HG02852 (cell line): ENCODE measurements around the gene CD14.
"Not testable (repeated sequence)": the region's sequence is repeated elsewhere in the genome, so short reads cannot be mapped to it uniquely, and the experiment has no call there.

Source experiments
- ATAC-seq: cut with Tn5 transposase; IDR thresholded peaks from one replicate; pipeline ENCODE4 v1.9.1; 2021; ENCODE audit warnings: mild to moderate bottlenecking, moderate library complexity; ENCODE audit not compliant: unreplicated experiment

Gene CD14

DNA sequence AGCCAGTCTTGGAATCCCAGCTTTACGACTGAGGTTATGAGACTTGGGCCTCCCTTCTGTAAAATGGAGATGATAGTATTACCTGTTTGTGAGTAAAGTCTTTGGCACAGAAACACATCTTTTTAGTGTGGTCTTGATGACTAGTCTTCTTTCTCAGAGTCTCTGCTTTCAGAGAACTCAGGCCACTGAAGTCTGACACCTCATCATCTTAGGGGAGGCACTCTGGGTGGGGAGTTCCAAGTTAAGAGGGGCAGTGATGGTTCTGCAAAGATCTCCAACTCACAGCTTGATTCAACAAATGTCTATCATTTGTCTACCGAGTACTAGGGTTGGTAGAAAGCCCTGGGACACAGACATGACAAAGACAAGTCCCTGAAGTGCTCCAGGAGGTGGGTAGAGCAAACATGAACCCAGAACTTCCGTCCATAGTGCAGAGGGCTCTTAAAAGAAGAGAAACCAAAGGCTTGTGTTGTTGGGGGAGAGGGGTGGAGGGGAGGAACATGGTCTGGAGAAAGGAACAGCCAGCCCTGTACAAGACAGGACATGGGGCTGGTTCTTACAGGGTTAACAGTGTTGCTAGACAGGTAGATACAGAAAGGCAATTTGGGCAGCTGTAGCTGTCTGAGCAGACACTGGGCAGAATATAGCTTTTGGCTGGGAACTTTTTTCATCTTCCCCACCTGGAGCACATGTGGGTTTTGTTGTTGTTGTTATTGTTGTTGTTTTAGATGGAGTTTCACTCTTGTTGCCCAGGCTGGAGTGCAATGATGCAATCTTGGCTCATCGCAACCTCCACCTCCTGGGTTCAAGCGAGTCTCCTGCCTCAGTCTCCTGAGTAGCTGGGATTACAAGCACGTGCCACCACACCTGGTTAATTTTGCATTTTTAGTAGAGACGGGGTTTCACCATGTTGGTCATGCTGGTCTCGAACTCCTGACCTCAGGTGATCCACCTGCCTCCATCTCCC is 2.6 kb upstream of the CD14 start:
- no peak for ATAC-seq

GRCh38 chr5:140634103-140634502 is 1.1 kb upstream of the CD14 start:
- no peak for ATAC-seq

DNA sequence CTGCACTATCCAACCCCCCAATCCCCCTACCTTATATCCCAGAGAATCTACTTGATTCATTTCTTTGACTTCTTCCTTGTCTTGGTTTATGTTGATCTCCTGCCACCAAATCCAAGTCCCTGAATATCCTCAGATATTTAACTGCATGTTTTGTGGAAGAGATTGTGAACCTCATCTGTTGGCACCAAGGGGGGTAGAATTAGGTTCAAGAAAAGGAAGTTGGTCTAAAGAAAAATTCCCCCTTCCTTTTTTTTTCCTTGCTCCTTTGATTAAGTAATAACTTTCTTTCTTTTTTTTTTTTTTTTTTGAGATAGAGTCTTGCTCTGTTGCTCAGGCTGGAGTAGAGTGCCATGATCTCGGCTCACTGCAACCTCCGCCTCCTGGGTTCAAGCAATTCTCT is 526 bp upstream of the CD14 start:
- no peak for ATAC-seq

DNA sequence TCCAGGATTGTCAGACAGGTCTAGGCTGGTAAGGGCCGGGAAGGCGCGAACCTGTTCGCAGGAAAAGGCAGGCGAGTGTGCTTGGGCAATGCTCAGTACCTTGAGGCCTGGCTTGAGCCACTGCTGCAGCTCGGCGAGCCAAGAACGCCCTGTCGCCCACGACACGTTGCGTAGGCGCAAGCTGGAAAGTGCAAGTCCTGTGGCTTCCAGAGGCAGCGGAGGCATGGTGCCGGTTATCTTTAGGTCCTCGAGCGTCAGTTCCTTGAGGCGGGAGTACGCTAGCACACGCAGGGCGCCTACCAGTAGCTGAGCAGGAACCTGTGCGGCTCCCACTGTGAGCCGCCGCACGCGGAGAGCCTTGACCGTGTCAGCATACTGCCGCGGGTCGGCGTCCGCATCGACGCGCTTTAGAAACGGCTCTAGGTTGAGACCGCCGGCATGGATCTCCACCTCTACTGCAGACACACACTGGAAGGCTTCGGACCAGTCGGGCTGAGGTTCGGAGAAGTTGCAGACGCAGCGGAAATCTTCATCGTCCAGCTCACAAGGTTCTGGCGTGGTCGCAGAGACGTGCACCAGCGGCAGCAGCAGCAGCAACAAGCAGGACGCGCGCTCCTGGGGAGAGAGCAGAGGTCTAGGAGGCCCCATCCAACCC is 482 bp downstream of the CD14 start:
- peak; percentile 69 for ATAC-seq

DNA sequence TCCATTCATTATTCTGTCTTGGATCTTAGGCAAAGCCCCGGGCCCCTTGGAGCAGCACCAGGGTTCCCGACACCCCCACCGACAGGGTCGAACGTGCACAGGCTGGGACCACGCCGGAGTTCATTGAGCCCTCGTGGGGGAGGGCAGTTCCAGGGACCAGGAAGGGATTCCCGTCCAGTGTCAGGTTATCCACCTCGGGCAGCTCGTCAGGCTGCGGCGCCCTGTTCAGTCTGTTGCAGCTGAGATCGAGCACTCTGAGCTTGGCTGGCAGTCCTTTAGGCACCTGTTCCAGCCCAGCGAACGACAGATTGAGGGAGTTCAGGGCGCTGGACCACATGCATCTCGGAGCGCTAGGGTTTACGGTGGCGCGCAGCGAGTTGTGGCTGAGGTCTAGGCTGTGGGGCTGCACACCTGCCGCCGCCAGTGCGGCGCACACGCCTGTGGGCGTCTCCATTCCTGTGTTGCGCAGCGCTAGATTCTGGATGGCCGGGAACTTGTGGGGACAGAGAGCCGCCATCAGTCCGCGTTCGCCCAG is 1.1 kb downstream of the CD14 start:
- ATAC-seq: peak; percentile 47

- ATAC-seq: no peak
These were observed 1.9 kb downstream of the CD14 start for GRCh38 chr5:140631036-140631417.

GRCh38 chr5:140630292-140631035 is 2.5 kb downstream of the CD14 start:
- ATAC-seq: no peak

- ATAC-seq: no peak
These were observed 4.3 kb downstream of the CD14 start for GRCh38 chr5:140628711-140629110.

DNA sequence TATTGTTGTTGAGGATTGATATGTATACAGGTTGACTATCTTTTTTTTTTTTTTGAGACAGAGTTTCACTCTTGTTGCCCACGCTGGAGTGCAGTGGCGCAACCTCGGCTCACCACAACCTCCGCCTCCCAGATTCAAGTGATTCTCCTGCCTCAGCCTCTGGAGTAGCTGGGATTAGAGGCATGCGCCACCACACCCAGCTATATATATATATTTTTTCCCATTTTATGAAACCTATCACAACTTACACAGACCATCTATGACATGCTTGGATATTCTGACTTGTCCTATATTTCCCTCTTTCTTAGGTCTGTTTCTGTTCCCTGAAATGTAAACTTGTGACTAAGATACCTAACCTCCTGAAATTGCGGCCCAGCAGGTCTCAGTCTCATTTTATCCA is 5.0 kb downstream of the CD14 start:
- no peak for ATAC-seq

DNA sequence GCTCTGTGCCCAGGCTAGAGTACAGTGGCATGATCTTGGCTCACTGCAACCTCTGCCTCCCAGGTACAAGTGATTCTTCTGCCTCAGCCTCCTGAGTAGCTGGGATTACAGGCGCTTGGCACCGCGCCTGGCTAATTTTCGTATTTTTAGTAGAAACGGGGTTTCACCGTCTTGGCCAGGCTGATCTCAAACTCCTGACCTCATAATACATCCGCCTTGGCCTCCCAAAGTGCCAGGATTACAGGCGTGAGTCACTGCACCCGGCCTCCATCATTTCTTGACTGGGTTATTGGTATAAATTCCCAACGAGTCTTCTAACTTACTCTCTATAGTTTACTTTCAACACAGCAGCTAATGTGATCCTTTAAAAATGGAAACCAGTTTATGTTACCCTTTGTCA is 8.1 kb downstream of the CD14 start:
- not testable (repeated sequence) for ATAC-seq

- not testable (repeated sequence) for ATAC-seq
These were observed 9.9 kb downstream of the CD14 start for GRCh38 chr5:140623061-140623460.

DNA sequence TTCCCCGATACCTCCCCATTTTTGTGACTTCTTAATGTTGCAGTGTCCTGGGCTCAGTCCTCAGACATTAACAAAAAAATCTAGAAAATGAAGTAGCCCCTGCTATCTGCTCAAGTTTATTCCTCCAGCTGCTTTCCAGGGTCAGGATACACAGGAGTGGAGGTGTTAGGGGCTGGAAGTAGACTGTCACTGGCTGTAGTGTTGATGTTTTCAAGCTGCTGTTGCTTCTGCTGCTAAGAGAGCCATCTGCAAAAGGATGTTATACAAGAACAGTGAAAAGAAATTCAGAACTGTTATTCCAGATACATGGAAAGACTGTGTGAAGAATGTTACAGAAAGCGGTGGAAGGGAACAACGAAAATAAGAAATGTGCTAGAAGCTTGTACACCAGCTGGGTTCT is 10.7 kb downstream of the CD14 start:
- ATAC-seq: no peak

GRCh38 chr5:140611020-140611521 is 21.9 kb downstream of the CD14 start:
- no peak for ATAC-seq

- ATAC-seq: no peak
These were observed 23.8 kb downstream of the CD14 start for GRCh38 chr5:140609126-140609525.

- ATAC-seq: no peak
These were observed 24.3 kb downstream of the CD14 start for GRCh38 chr5:140608722-140609121.

- ATAC-seq: no peak
These were observed 25.9 kb downstream of the CD14 start for GRCh38 chr5:140607031-140607430.

GRCh38 chr5:140605879-140606278 is 27.1 kb downstream of the CD14 start:
- ATAC-seq: no peak

GRCh38 chr5:140603734-140604133 is 29.2 kb downstream of the CD14 start:
- no peak for ATAC-seq

- not testable (repeated sequence) for ATAC-seq
These were observed 29.6 kb downstream of the CD14 start for GRCh38 chr5:140603446-140603698.

GRCh38 chr5:140602147-140602546 is 30.8 kb downstream of the CD14 start:
- no peak for ATAC-seq

- ATAC-seq: no peak
These were observed 32.9 kb downstream of the CD14 start for GRCh38 chr5:140600096-140600495.
